GM13976 (cell line): Measurements from ENCODE around the gene ORMDL3.
"Not testable (repeated sequence)": the region's sequence is repeated elsewhere in the genome, so short reads cannot be mapped to it uniquely, and the experiment has no call there.

Experiments
- DNase-seq: peaks from one replicate; pipeline ENCODE4 v3.0.0; 2012; ENCODE audit warnings: low spot score
- in situ Hi-C: fragments of 300-500 bp; cut with MboI; formaldehyde crosslinking; loops from one replicate; pipeline ENCODE4 v1.12.0; 2022; ENCODE audit warnings: low sequenced_read_pairs, mixed read lengths, inconsistent platforms; ENCODE audit not compliant: unreplicated experiment
- TF ChIP-seq, protein P1 (sequence below): IDR thresholded peaks from 2 replicates; pipeline ENCODE4 v1.5.1; 2012; ENCODE audit warnings: borderline replicate concordance, mild to moderate bottlenecking; ENCODE audit not compliant: insufficient read depth; ENCODE audit errors: extremely low read depth, missing control alignments, control extremely low read depth

The ORMDL3 gene

GRCh38 chr17:39951924-39952679 is 24.7 kb upstream of the ORMDL3 start:
- in situ Hi-C loops: no loop called here
- TF ChIP-seq, protein P1, sequence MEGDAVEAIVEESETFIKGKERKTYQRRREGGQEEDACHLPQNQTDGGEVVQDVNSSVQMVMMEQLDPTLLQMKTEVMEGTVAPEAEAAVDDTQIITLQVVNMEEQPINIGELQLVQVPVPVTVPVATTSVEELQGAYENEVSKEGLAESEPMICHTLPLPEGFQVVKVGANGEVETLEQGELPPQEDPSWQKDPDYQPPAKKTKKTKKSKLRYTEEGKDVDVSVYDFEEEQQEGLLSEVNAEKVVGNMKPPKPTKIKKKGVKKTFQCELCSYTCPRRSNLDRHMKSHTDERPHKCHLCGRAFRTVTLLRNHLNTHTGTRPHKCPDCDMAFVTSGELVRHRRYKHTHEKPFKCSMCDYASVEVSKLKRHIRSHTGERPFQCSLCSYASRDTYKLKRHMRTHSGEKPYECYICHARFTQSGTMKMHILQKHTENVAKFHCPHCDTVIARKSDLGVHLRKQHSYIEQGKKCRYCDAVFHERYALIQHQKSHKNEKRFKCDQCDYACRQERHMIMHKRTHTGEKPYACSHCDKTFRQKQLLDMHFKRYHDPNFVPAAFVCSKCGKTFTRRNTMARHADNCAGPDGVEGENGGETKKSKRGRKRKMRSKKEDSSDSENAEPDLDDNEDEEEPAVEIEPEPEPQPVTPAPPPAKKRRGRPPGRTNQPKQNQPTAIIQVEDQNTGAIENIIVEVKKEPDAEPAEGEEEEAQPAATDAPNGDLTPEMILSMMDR: no peak
- DNase-seq: no peak

- TF ChIP-seq, protein P1: no peak
- in situ Hi-C loops: no loop called here
- DNase-seq: no peak
These were observed 23.5 kb upstream of the ORMDL3 start for GRCh38 chr17:39950871-39951348.

DNA sequence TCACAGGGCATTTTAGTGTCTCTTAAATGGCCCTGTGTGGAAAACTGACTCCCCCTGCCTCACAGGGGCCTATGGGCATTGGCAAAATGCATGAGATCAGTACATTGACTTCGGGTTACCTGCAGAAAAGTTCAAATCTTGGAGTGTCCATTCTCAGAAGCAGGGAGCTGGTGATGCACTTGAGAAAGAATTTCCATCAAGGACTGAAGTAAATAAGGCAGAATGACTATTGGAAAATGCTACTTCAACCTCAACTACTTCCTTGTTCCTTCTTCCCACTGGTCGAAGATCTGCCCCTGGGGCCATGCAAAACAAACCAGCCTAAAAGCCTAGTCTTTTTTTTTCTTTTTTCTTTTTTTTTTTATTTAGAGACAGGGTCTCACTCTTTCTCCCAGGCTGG is 21.6 kb upstream of the ORMDL3 start:
- no peak for DNase-seq
- TF ChIP-seq, protein P1: no peak
- in situ Hi-C loops: no loop called here

DNA sequence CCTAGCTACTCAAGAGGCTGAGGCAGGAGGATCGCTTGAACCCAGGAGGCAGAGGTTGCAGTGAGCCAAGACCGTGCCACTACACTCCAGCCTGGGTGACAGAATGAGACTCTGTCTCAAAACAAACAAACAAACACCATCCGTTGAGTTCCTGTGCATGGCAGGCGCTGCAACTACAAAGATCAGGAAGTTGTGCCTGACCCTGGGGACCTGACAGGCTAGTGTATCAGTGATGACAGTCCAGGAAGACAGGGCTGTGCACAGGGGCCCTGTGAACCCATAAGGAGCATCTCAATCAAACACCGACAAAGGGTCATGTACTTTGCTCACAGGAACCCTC is 21.1 kb upstream of the ORMDL3 start:
- in situ Hi-C loops, DNase-seq: not testable (repeated sequence)

GRCh38 chr17:39946551-39947330 is 19.3 kb upstream of the ORMDL3 start:
- DNase-seq: no peak
- in situ Hi-C loops: no loop called here
- TF ChIP-seq, protein P1: no peak

- in situ Hi-C loops: no loop called here
- TF ChIP-seq, protein P1: no peak
- no peak for DNase-seq
These were observed 17.0 kb upstream of the ORMDL3 start for GRCh38 chr17:39944393-39944711.
